ENCODE data around the gene EIF3B. TPM values are rescaled to one million over a fixed set of nuclear protein-coding genes. Genes with fewer than 3 reads are reported as not detected.
A peak's percentile ranks its signal among the peaks of the same experiment; 100 is the strongest.

EIF3B gene
- total and polyA plus RNA-seq, 8 donors = 91.4 to 168 (median 153) TPM

GRCh38 chr7:2315787-2316186, 38.8 kb upstream of the EIF3B start:
- Histone ChIP-seq H3K4me1 (peaks cover 0 to 10% of the 10 kb centered on the region in 2 donors), H3K9me3 (no peaks in the 10 kb centered on the region), H3K4me3 (no peak overlapping the region), H3K36me3 (no peaks in the 10 kb centered on the region), H3K27ac (no peak overlapping the region), H3K27me3 (no peaks in the 10 kb centered on the region)
- no peak for TF ChIP-seq CTCF (IDR thresholded peaks at IDR 0.05)
- intact Hi-C loops (cut with DNase I) = loop anchor here in 1 of 2 donors (10.0 kb wide), 1 partner anchor 71 kb away; the partner anchor contains the start of genes MRM2 and NUDT1
- ATAC-seq (no peak), DNase-seq (no peak)

- H3K9me3 ChIP-seq = no peaks in the 10 kb centered on the region
- ATAC-seq = no peak
- TF ChIP-seq CTCF (IDR thresholded peaks at IDR 0.05) = no peak
- peak in 1 of 4 donors; percentile 7 for DNase-seq
- peaks cover 0 to 10% of the 10 kb centered on the region in 2 donors for H3K4me1 ChIP-seq
- H3K27ac ChIP-seq = no peak overlapping the region
- no peaks in the 10 kb centered on the region for H3K36me3 ChIP-seq
- no peak overlapping the region for H3K4me3 ChIP-seq
- H3K27me3 ChIP-seq = no peaks in the 10 kb centered on the region
- intact Hi-C loops (cut with DNase I) = loop anchor here in 1 of 2 donors (10.0 kb wide), 1 partner anchor 72 kb away; the partner anchor contains the start of genes MRM2 and NUDT1
These were observed 38.0 kb upstream of the EIF3B start for GRCh38 chr7:2316578-2316977.

GRCh38 chr7:2317556-2318293, 36.9 kb upstream of the EIF3B start:
- intact Hi-C loops (cut with DNase I) = loop anchor here in 1 of 2 donors (10.0 kb wide), 1 partner anchor 73 kb away; the partner anchor contains the start of genes MRM2 and NUDT1
- Histone ChIP-seq H3K4me1 (peaks cover 0 to 10% of the 10 kb centered on the region in 2 donors), H3K36me3 (no peaks in the 10 kb centered on the region), H3K4me3 (no peak overlapping the region), H3K27ac (no peak overlapping the region), H3K9me3 (no peaks in the 10 kb centered on the region), H3K27me3 (no peaks in the 10 kb centered on the region)
- peak in 1 of 4 donors; percentile 43 for DNase-seq
- no peak for ATAC-seq
- no peak for TF ChIP-seq CTCF (IDR thresholded peaks at IDR 0.05)

GRCh38 chr7:2321020-2321419, 33.6 kb upstream of the EIF3B start:
- no peak for TF ChIP-seq CTCF (IDR thresholded peaks at IDR 0.05)
- H3K4me3 ChIP-seq = no peak overlapping the region
- H3K27me3 ChIP-seq = no peaks in the 10 kb centered on the region
- peaks cover 0 to 18% of the 10 kb centered on the region in 2 donors for H3K4me1 ChIP-seq
- DNase-seq = peak in 1 of 4 donors; percentile 13
- ATAC-seq = no peak
- no peaks in the 10 kb centered on the region for H3K9me3 ChIP-seq
- H3K36me3 ChIP-seq = no peaks in the 10 kb centered on the region
- intact Hi-C loops (cut with DNase I) = no loop called here
- H3K27ac ChIP-seq = no peak overlapping the region

GRCh38 chr7:2325162-2325561, 29.5 kb upstream of the EIF3B start:
- H3K27ac ChIP-seq = peak overlapping the region; percentile 41 to 73
- no peak for TF ChIP-seq CTCF (IDR thresholded peaks at IDR 0.05)
- peak; percentile 49 for ATAC-seq
- no peaks in the 10 kb centered on the region for H3K36me3 ChIP-seq
- no peaks in the 10 kb centered on the region for H3K9me3 ChIP-seq
- intact Hi-C loops (cut with DNase I) = no loop called here
- peak in 1 of 4 donors; percentile 18 for DNase-seq
- H3K27me3 ChIP-seq = no peaks in the 10 kb centered on the region
- H3K4me3 ChIP-seq = no peak overlapping the region
- H3K4me1 ChIP-seq = peaks cover 0 to 19% of the 10 kb centered on the region in 2 donors

All from left lung (tissue), 10 donors.